HepG2 (cell line): ENCODE data around the gene CTDNEP1. TPM values are rescaled to one million over a fixed set of nuclear protein-coding genes. Genes with fewer than 3 reads are reported as not detected.

Experiments used
- AKAP8 ChIP-seq: sonication (generic); formaldehyde crosslinking; IDR thresholded peaks from 2 replicates; pipeline ENCODE4 v1.5.1; 2020; ENCODE audit warnings: mild to moderate bottlenecking, missing genetic modification reagents
- EEA1 ChIP-seq: sonication (generic); formaldehyde crosslinking; IDR thresholded peaks from 2 replicates; pipeline ENCODE4 v1.5.1; 2020; ENCODE audit warnings: mild to moderate bottlenecking, missing genetic modification reagents, borderline replicate concordance
- HDAC2 ChIP-seq: sonication (generic); formaldehyde crosslinking; IDR thresholded peaks from 2 replicates; pipeline ENCODE4 v1.4.0; 2020; ENCODE audit warnings: missing genetic modification reagents
- JARID2 ChIP-seq: sonication (generic); formaldehyde crosslinking; IDR thresholded peaks from 2 replicates; pipeline ENCODE4 v1.8.1; 2023; ENCODE audit warnings: missing genetic modification reagents, inconsistent platforms; ENCODE audit not compliant: insufficient replicate concordance
- NCOA1 ChIP-seq: sonication (generic); formaldehyde crosslinking; IDR thresholded peaks from 2 replicates; pipeline ENCODE4 v1.9.0; 2021; ENCODE audit warnings: missing genetic modification reagents
- NFE2 ChIP-seq: sonication (generic); formaldehyde crosslinking; IDR thresholded peaks from 2 replicates; pipeline ENCODE4 v1.4.0; 2020; ENCODE audit warnings: missing genetic modification reagents
- NFIC ChIP-seq: IDR thresholded peaks from 2 replicates; pipeline ENCODE4 v1.6.1; 2012; ENCODE audit warnings: mild to moderate bottlenecking, low read length, inconsistent platforms
- PHF5A ChIP-seq: IDR thresholded peaks from one replicate; pipeline ENCODE4 v1.6.1; 2018; ENCODE audit warnings: low read depth, missing genetic modification reagents; ENCODE audit not compliant: unreplicated experiment
- ZBTB43 ChIP-seq: sonication (generic); formaldehyde crosslinking; conservative IDR thresholded peaks from 2 replicates; pipeline ENCODE4 v1.4.0; 2020; ENCODE audit warnings: missing genetic modification reagents
- ZNF335 ChIP-seq: sonication (generic); formaldehyde crosslinking; IDR thresholded peaks from 2 replicates; pipeline ENCODE4 v1.4.0; 2020; ENCODE audit warnings: missing genetic modification reagents
- ZNF503 ChIP-seq: sonication (generic); formaldehyde crosslinking; IDR thresholded peaks from 2 replicates; pipeline ENCODE4 v1.4.0; 2020; ENCODE audit warnings: missing genetic modification reagents
- ZNF644 ChIP-seq: IDR thresholded peaks from 2 replicates; pipeline ENCODE4 v1.6.1; 2016; ENCODE audit warnings: low read depth
- ZNF646 ChIP-seq: sonication (generic); formaldehyde crosslinking; IDR thresholded peaks from 2 replicates; pipeline ENCODE4 v1.9.0; 2021; ENCODE audit warnings: mild to moderate bottlenecking, missing genetic modification reagents
- ZNF691 ChIP-seq: sonication (generic); formaldehyde crosslinking; IDR thresholded peaks from 2 replicates; pipeline ENCODE4 v1.4.0; 2020; ENCODE audit warnings: missing genetic modification reagents, low read depth, mild to moderate bottlenecking, borderline replicate concordance
- ZNF710 ChIP-seq: sonication (generic); formaldehyde crosslinking; IDR thresholded peaks from 2 replicates; pipeline ENCODE4 v1.5.0; 2020; ENCODE audit warnings: mild to moderate bottlenecking, missing genetic modification reagents, borderline replicate concordance
- ZNF792 ChIP-seq: IDR thresholded peaks from 2 replicates; pipeline ENCODE4 v1.6.1; 2016
- polyA plus RNA-seq, 8 experiments: library from polyadenylated mRNA; depleted of rRNA in 3 of 8; stranded (reverse) in 7 of 8; unstranded in 1 of 8; fragments of >200 nt; fragmentation: Illumina TruSeq in 4 of 8; extraction: Trizol in 4 of 8; gene quantifications; 2 replicates each; pipeline versions ENCODE4 v1.2.1 to v1.2.3, GENCODE V29; 2011 to 2016; ENCODE audit warnings: low read depth in 4 of 8, missing spikeins in 1 of 8, mixed read lengths in 1 of 8; ENCODE audit not compliant: insufficient read depth in 1 of 8
- total RNA-seq, 5 experiments: library from RNA; depleted of rRNA; stranded (reverse); fragments of >200 nt; fragmentation: Illumina TruSeq; extraction: Trizol; gene quantifications; 2 replicates each; pipeline ENCODE4 v1.2.3, GENCODE V29; 2016; ENCODE audit warnings: low read depth in 1 of 5

CTDNEP1 gene
- total and polyA plus RNA-seq, 2 of the 13 experiments (the other 11 are each of a cell fraction or from before 2014, with no cell fraction given) = 19.8 to 118 TPM

GRCh38 chr17:7234083-7234951 lies 17.2 kb downstream of the CTDNEP1 start, which contains the start of gene DVL2 (continued):
- TF ChIP-seq EEA1 (CRISPR knock-in tag) (no peak), ZBTB43 (peak; percentile 66; the same call in 1 of the 2 replicates), ZNF792 (CRISPR knock-in tag) (peak; percentile 90), NFE2 (CRISPR knock-in tag) (no peak), PHF5A (CRISPR knock-in tag) (peak; percentile 89), HDAC2 (CRISPR knock-in tag) (peak; percentile 80), AKAP8 (CRISPR knock-in tag) (peak; percentile 100), ZNF503 (peak; percentile 79; the same call in 1 of the 2 replicates), JARID2 (peak; percentile 56), ZNF644 (CRISPR knock-in tag) (no peak), NCOA1 (CRISPR knock-in tag) (no peak), ZNF335 (CRISPR knock-in tag) (no peak; the same call in 1 of the 2 replicates), ZNF710 (CRISPR knock-in tag) (no peak), ZNF691 (peak; percentile 75; the same call in 1 of the 2 replicates), NFIC (peak; percentile 54; the same call in 1 of the 2 replicates), ZNF646 (CRISPR knock-in tag) (no peak)
